Mucosa of descending colon (tissue), 3 donors: ENCODE measurements around the gene C11orf21. TPM values are rescaled to one million over a fixed set of nuclear protein-coding genes. Genes with fewer than 3 reads are reported as not detected.
A peak's percentile ranks its signal among the peaks of the same experiment; 100 is the strongest.

ENCODE experiments used
- ATAC-seq: fragments of 200-7000 bp; cut with Tn5 transposase; one replicate; pipeline ENCODE4 v1.9.1; 2020; ENCODE audit warnings: mild to moderate bottlenecking, moderate library complexity
- DNase-seq, 3 donors: peaks; one replicate each; pipeline ENCODE4 v3.0.0-alpha.2; 2020
- H3K36me3 ChIP-seq: fragments of 200-600 bp; one replicate; pipeline ENCODE4 v1.8.0; 2021; ENCODE audit warnings: low read depth, mild to moderate bottlenecking
- H3K4me1 ChIP-seq: fragments of 200-600 bp; one replicate; pipeline ENCODE4 v1.8.0; 2021; ENCODE audit warnings: low read depth, mild to moderate bottlenecking
- H3K4me3 ChIP-seq: fragments of 200-600 bp; one replicate; pipeline ENCODE4 v1.8.0; 2021; ENCODE audit warnings: mild to moderate bottlenecking
- H3K9me3 ChIP-seq: fragments of 200-600 bp; one replicate; pipeline ENCODE4 v1.8.0; 2021; ENCODE audit warnings: mild to moderate bottlenecking
- intact Hi-C, 2 donors: fragments of 100-400 bp; cut with DNase I in 1 of 2; cut with micrococcal nuclease in 1 of 2; formaldehyde crosslinking; loops; one replicate each; pipeline versions ENCODE4 v1.11.0 to v1.11.1; 2022; cut with DNase I, micrococcal nuclease
- total RNA-seq, 3 donors: library from RNA; stranded (reverse); fragmentation: NEBNext Ultra II Directional in 2 of 3; extraction: Animal tissue kit (Norgen Biotek cat#: 25700) in 2 of 3; gene quantifications; one replicate each; pipeline versions ENCODE4 v1.2.1 to v1.2.4, GENCODE V29; 2021 to 2023
- TF ChIP-seq, protein P1 (sequence below): fragments of 200-600 bp; IDR thresholded peaks from one replicate; pipeline ENCODE4 v1.8.0; 2022; ENCODE audit warnings: antibody characterized with exemption, mild to moderate bottlenecking
- donor health status: DM: no; HTN: no; CAD: no; lungs with moderate emphysema.
- donor health status: DM: no; HTN: no; CAD: no.
- donor health status: DM: no; HTN: yes; CAD: no.

Gene C11orf21
- total RNA-seq, 3 donors from 2014 or later: 0.35 to 2.3 (median 1.9) TPM

- peaks cover 32% of the 10 kb centered on the region for H3K4me1 ChIP-seq
- H3K36me3 ChIP-seq: no peaks in the 10 kb centered on the region
- DNase-seq: peak; percentile 75 to 82 (median 77)
- H3K9me3 ChIP-seq: no peaks in the 10 kb centered on the region
- ATAC-seq: peak; percentile 79
- TF ChIP-seq, protein P1, sequence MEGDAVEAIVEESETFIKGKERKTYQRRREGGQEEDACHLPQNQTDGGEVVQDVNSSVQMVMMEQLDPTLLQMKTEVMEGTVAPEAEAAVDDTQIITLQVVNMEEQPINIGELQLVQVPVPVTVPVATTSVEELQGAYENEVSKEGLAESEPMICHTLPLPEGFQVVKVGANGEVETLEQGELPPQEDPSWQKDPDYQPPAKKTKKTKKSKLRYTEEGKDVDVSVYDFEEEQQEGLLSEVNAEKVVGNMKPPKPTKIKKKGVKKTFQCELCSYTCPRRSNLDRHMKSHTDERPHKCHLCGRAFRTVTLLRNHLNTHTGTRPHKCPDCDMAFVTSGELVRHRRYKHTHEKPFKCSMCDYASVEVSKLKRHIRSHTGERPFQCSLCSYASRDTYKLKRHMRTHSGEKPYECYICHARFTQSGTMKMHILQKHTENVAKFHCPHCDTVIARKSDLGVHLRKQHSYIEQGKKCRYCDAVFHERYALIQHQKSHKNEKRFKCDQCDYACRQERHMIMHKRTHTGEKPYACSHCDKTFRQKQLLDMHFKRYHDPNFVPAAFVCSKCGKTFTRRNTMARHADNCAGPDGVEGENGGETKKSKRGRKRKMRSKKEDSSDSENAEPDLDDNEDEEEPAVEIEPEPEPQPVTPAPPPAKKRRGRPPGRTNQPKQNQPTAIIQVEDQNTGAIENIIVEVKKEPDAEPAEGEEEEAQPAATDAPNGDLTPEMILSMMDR: no peak
- intact Hi-C loops: no loop called here
- no peak overlapping the region for H3K4me3 ChIP-seq
These were observed 32.0 kb downstream of the C11orf21 start for GRCh38 chr11:2269601-2270321.

- Histone ChIP-seq H3K9me3 (no peaks in the 10 kb centered on the region), H3K36me3 (no peaks in the 10 kb centered on the region), H3K4me1 (peaks cover 32% of the 10 kb centered on the region), H3K4me3 (no peak overlapping the region)
- DNase-seq (peak; percentile 47 to 72 (median 63)), ATAC-seq (peak; percentile 46)
- TF ChIP-seq, protein P1: no peak
- intact Hi-C loops: no loop called here
These were observed 32.8 kb downstream of the C11orf21 start for GRCh38 chr11:2268729-2269600.

- Histone ChIP-seq H3K9me3 (no peaks in the 10 kb centered on the region), H3K4me1 (peaks cover 32% of the 10 kb centered on the region), H3K36me3 (no peaks in the 10 kb centered on the region), H3K4me3 (no peak overlapping the region)
- TF ChIP-seq, protein P1: no peak
- ATAC-seq: peak; percentile 7
- DNase-seq: peak in 2 of 3 donors; percentile 37 to 52
- intact Hi-C loops: no loop called here
These were observed 33.6 kb downstream of the C11orf21 start for GRCh38 chr11:2267851-2268728.

- no peak overlapping the region for H3K4me3 ChIP-seq
- ATAC-seq (no peak), DNase-seq (peak in 2 of 3 donors; percentile 32 to 50)
- intact Hi-C loops: no loop called here
- TF ChIP-seq, protein P1: no peak
- no peaks in the 10 kb centered on the region for H3K9me3 ChIP-seq
- peaks cover 32% of the 10 kb centered on the region for H3K4me1 ChIP-seq
- no peaks in the 10 kb centered on the region for H3K36me3 ChIP-seq
These were observed 34.3 kb downstream of the C11orf21 start for GRCh38 chr11:2267306-2267850.
